PFSK-1 (cell line): Measurements from ENCODE around the gene MISP.

Source experiments
- POLR2AphosphoS5 ChIP-seq: IDR thresholded peaks from 2 replicates; pipeline ENCODE4 v1.6.1; 2012; ENCODE audit warnings: low read depth, mild to moderate bottlenecking, control low read depth, low read length, moderate library complexity
- TAF1 ChIP-seq: IDR thresholded peaks from 2 replicates; pipeline ENCODE4 v1.6.1; 2012; ENCODE audit warnings: low read length, control low read depth, borderline replicate concordance; ENCODE audit not compliant: insufficient read depth
- TF ChIP-seq, protein P1 (sequence below), 2 experiments: IDR thresholded peaks; 2 replicates each; pipeline versions ENCODE4 v1.6.1 to v1.8.0; 2011 to 2012; ENCODE audit warnings: low read depth in 2 of 2, low read length in 2 of 2, control low read depth in 1 of 2, inconsistent platforms in 1 of 2, mild to moderate bottlenecking in 1 of 2, moderate library complexity in 1 of 2; ENCODE audit not compliant: insufficient read depth in 1 of 2

DNA sequence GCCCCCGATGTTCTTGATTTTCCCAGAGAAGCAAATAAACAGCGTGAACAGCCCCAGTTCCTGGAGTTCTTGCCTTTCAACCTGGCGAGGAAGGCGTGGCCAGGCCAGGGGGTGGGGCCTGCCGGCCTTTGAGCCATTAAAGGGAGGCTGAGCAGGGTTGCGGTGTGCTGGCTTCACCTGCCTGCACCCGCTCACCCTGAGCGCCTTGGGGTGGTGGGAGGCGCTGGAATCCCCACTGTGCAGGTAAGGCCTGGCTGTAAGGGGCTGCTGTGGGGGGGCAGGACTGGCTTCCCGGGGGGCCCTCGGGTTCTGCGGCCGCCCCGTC lies 2.7 kb upstream of the MISP start:
- TF ChIP-seq POLR2AphosphoS5 (no peak), TAF1 (no peak)
- TF ChIP-seq, protein P1, sequence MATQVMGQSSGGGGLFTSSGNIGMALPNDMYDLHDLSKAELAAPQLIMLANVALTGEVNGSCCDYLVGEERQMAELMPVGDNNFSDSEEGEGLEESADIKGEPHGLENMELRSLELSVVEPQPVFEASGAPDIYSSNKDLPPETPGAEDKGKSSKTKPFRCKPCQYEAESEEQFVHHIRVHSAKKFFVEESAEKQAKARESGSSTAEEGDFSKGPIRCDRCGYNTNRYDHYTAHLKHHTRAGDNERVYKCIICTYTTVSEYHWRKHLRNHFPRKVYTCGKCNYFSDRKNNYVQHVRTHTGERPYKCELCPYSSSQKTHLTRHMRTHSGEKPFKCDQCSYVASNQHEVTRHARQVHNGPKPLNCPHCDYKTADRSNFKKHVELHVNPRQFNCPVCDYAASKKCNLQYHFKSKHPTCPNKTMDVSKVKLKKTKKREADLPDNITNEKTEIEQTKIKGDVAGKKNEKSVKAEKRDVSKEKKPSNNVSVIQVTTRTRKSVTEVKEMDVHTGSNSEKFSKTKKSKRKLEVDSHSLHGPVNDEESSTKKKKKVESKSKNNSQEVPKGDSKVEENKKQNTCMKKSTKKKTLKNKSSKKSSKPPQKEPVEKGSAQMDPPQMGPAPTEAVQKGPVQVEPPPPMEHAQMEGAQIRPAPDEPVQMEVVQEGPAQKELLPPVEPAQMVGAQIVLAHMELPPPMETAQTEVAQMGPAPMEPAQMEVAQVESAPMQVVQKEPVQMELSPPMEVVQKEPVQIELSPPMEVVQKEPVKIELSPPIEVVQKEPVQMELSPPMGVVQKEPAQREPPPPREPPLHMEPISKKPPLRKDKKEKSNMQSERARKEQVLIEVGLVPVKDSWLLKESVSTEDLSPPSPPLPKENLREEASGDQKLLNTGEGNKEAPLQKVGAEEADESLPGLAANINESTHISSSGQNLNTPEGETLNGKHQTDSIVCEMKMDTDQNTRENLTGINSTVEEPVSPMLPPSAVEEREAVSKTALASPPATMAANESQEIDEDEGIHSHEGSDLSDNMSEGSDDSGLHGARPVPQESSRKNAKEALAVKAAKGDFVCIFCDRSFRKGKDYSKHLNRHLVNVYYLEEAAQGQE (IDR thresholded peaks at IDR 0.05; ENCODE audit: insufficient read depth in 1 of 2, low read depth in 2 of 2, low read length in 2 of 2): no peak
